Astrocyte of the spinal cord (primary cell): ENCODE measurements around the gene LYST.

Experiments used
- DNase-seq: peaks from one replicate; pipeline ENCODE4 v3.0.0; 2011; ENCODE audit warnings: low read depth, low spot score
- H3K4me3 ChIP-seq: 2 replicates; pipeline ENCODE4 v1.5.1; 2011; ENCODE audit warnings: low read depth, mild to moderate bottlenecking, low read length, moderate library complexity
- in situ Hi-C: cut with HindIII; loops from 2 replicates; pipeline ENCODE4 v1.10.0; 2017; ENCODE audit warnings: low sequenced_read_pairs
- TF ChIP-seq, protein P1 (sequence below): IDR thresholded peaks from 2 replicates; pipeline ENCODE4 v1.5.1; 2012; ENCODE audit warnings: low read depth, mild to moderate bottlenecking, low read length, inconsistent platforms

Gene LYST

DNA sequence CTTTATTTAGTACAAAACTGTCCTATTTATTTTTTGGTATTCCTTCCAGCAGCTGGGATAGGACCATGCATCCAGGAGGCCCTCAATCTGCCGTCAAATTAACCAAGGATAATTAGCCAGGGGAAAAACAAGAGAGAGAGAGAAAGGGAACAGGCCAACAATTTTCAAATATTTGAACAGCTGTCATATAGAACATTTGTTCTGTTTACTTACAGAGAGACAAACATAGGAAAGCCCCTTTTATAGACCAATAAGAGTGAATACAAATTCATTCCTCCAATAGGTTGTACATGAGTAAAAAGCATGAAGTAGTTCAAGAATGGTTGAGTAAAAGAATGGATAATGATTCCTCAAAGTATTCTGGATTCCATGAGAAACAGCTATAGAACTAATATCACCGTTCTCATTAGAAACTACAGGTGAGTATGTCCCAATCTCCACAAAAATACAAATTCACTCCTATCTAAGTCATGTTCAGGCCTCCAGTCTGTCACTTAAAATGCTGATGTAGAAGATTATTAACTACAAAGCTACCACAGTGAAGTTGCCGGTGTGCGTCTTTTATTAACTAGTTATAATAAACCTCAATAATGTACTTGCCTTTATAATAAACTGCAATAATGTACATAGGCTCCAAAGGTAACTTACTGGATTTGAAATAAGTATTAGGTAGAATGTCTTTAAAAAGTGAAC lies 152.4 kb downstream of the LYST start:
- DNase-seq: no peak
- TF ChIP-seq, protein P1, sequence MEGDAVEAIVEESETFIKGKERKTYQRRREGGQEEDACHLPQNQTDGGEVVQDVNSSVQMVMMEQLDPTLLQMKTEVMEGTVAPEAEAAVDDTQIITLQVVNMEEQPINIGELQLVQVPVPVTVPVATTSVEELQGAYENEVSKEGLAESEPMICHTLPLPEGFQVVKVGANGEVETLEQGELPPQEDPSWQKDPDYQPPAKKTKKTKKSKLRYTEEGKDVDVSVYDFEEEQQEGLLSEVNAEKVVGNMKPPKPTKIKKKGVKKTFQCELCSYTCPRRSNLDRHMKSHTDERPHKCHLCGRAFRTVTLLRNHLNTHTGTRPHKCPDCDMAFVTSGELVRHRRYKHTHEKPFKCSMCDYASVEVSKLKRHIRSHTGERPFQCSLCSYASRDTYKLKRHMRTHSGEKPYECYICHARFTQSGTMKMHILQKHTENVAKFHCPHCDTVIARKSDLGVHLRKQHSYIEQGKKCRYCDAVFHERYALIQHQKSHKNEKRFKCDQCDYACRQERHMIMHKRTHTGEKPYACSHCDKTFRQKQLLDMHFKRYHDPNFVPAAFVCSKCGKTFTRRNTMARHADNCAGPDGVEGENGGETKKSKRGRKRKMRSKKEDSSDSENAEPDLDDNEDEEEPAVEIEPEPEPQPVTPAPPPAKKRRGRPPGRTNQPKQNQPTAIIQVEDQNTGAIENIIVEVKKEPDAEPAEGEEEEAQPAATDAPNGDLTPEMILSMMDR: no peak
- in situ Hi-C loops: no loop called here
- no peak overlapping the region for H3K4me3 ChIP-seq

- in situ Hi-C loops: no loop called here
- no peak for DNase-seq
- TF ChIP-seq, protein P1: no peak
- H3K4me3 ChIP-seq: no peak overlapping the region
Measured at GRCh38 chr1:235712812-235713211, 153.9 kb downstream of the LYST start.

DNA sequence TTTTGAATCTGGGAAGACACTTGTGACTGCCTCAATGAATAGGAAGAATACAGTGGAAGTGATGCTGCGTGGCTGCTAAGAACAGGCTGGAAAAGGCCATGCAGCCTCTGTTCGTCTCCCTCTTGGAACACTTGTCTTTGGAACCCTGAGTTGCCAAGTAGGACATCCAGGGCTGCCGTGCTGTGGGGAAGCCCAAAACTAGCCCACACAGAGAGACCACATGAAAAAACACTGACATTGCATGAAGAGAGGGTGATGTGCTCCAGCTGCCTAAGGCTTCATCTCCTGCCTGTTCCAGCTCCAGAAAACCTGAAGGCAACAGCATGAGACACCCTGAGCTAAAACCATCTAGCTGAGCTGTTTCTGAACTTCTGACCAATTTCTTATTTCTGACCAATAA lies 156.0 kb downstream of the LYST start:
- H3K4me3 ChIP-seq: no peak overlapping the region
- no peak for DNase-seq
- in situ Hi-C loops: no loop called here
- TF ChIP-seq, protein P1: no peak

DNA sequence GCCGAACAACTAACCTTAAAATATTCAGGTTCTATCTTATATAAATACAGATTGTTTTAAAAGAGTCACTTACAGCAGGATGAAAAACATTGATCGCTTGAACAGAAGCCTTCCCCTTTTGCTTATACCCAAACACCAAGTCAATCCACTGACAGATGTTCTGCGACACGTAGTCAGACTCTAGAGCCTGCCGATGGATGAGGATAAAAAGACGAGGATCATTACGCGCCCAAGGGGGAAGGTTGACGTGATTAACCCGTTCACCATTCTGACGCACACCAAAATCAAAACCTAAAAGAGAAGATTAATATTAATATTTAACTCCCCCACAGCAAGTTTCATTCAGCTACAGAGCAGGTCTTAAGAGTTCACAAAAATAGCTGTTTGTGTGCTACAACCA lies 157.7 kb downstream of the LYST start:
- no peak overlapping the region for H3K4me3 ChIP-seq
- no peak for DNase-seq
- in situ Hi-C loops: no loop called here
- TF ChIP-seq, protein P1: no peak

DNA sequence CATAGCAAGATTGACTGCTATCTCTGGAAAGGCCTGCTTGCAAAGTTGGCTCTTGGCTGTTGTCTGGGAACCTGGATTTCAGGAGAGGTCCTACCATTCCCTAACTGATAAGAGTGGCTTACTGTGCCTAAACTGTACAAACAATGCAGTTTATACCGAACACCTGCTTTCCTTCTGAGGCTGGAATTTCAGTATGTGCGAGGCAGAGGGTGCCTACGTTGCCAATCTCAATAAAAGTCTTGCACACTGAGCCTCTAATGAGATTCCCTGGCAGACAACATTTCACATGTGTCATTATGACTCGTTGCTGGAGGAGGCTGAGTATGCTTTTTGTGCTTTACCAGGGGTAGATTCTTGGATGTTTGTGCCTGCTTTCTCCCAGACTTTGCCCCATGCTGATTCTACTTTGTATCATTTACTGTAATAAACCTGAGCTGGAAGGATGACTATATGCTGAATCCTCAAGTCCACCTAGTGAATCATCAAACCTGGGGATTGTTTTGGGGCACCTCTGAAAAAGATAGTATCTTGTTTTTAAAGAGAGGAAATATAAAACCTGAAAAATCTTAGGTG lies 158.2 kb downstream of the LYST start:
- TF ChIP-seq, protein P1: no peak
- peak; percentile 71 for DNase-seq
- in situ Hi-C loops: no loop called here
- no peak overlapping the region for H3K4me3 ChIP-seq

DNA sequence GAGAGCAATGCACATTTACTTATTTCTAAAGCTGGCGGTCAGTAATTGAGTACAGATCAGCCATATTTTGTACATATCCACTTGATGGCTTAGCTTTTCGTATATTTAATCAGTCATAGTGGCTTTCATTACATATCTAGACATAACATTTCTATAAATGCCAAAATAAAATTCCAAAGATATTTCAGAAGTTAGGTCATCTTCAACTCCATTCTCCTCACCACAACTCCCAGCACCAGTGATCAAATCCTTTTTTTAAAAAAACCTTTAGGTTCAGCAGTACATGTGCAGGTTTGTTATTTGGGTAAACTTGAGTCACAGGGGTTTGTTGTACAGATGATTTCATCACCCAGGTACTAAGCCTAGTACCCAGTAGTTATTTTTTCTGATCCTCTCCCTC lies 163.2 kb downstream of the LYST start:
- TF ChIP-seq, protein P1: no peak
- H3K4me3 ChIP-seq: no peak overlapping the region
- DNase-seq: peak; percentile 54
- in situ Hi-C loops: no loop called here
